SHP77 treated with DMSO at 0.1 percent for 48 hours (cell line): ENCODE data around the gene NUTM2D.
"Not testable (repeated sequence)": the region's sequence is repeated elsewhere in the genome, so short reads cannot be mapped to it uniquely, and the experiment has no call there.

Experiments used
- DNase-seq: peaks from one replicate; lab custom pipeline; 2025; lab: John Stamatoyannopoulos, UW

Gene NUTM2D

DNA sequence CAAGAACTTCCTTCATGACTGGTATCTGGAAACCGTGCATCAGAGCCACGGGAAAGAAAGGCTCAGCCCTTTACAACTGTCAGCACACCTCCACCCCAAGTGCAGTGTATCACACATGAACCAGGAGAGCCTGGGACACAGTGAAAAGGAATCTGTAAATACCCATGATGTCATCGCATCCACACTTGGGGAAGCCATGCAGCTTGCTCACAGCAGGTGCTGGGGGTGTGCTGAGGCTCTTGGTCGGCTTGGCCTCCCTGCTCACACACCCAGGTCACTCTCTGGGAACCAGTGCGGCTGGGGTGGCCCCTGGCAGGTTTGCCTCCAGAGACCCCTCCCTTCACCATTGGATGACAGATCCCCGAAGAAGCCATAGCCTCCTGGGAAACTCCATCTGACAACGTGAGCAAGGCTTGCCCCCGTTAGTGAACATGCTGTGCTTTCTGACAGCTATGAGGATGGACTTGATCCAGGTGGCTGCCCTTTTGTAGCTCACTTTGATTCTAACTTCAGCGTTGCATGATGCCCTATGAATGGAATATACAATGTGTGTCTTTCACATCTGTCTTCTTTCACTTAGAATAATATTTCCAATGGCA lies 12.1 kb downstream of the NUTM2D start:
- not testable (repeated sequence) for DNase-seq

DNA sequence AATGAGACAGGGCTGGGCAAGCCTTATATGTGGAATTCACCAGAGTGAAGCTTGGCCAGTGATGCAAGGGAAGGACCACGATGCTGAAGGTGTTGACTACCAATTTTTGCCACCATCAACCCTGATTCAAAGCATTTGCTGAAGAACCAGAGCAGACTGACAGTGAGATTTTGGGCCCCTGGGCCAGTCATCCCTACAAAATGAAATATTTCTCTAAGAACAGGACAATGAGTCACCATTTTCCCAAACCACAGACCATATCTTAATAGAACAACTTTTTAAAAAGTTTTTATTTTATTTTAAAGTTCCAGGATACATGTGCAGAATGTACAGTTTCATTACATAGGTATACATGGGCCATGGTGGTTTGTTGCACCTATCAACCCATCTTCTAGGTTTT lies 16.5 kb downstream of the NUTM2D start:
- DNase-seq: not testable (repeated sequence)

DNA sequence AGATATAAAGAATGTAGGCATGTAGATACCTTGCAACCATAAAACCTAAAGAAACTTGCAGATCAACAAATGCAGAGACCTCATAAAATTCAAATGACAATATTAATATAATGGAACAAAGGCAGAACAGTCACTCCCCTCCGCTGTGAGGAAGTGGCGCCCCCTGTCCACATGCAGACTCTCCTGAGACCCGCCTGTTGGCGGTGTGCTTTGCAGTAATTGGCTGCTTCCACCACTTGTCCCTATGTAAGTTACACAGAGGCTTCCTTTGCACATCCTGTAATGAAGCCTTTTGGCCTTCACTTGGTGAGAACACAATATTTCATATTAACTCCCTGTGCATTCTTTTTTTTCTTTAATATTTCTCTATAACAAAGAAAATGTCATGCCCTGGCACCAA lies 21.6 kb downstream of the NUTM2D start:
- not testable (repeated sequence) for DNase-seq

DNA sequence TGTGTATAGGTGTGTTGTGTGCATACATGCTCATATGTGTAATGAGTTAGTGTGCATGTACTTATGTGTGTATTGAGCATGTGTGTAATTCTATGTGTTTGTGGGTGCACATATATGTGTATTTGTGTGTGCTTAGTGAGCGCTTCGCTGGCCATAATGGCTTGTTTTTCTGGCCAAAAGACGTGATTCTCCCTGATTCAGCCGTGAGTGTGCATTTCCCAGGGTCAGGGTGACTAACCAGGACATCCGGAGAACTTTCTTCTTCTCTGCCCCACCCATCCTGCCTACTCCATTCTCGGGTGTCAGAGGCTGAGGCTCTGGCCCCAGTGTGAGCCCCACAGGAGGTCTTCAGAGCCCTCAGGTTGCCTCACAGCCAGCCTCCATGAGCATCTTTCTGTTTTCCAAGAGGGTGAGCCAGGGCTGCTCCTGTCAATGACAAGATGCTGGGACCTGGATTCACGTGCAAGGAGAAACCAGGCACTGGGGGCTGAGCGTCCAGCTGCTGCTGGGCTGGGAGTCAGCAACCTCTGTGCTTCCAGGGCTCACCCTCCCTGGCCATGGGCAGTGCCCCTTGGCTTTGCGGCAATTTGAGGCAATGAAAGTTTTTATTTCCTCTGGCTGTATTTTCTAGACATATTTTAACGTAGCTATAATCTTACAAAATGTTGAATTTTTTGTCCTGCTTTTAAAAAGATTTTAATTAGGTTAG lies 25.8 kb downstream of the NUTM2D start:
- not testable (repeated sequence) for DNase-seq

DNA sequence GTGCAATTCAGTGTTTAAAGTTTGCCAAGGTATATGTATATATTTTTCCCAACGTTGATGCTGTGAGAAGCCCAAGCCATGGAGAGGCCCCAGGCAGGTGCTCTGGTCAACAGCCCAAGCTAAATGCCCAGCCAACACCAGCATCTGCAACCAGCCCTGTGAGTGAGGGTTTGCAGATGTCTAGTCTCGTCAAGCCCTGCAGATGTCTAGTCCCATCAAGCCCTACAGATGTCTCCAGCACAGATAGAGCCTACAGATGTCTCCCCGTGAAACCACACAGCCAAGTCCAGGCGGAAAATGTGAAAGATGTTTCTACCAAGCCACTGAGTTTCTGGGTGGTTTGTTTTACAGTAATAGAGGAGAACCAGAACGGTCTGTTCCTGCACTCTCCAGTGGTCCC lies 26.7 kb downstream of the NUTM2D start:
- DNase-seq: not testable (repeated sequence)

DNA sequence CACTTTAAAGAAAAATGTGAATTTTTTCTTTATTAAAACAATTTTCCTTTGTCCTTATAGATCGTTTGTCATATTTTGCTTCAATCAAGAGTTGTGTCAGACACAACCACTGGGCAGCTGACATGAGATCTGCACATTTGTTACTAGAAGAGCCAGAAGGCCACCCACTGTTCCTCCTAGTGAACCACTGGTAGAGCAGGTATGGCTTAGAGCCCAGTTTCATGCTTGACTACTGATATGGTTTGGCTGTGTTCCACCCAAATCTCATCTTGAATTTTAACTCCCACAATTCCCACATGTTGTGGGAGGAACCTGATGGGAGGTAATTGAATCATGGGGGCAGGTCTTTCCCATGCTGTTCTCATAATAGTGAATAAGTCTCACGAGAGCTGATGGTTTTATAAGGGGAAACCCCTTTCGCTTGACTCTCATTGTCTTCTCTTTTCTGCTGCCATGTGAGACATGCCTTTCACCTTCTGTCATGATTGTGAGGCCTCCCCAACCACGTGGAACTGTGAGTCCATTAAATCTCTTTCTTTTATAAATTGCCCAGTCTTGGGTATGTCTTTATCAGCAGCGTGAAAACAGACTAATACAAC lies 28.3 kb downstream of the NUTM2D start:
- DNase-seq: not testable (repeated sequence)

DNA sequence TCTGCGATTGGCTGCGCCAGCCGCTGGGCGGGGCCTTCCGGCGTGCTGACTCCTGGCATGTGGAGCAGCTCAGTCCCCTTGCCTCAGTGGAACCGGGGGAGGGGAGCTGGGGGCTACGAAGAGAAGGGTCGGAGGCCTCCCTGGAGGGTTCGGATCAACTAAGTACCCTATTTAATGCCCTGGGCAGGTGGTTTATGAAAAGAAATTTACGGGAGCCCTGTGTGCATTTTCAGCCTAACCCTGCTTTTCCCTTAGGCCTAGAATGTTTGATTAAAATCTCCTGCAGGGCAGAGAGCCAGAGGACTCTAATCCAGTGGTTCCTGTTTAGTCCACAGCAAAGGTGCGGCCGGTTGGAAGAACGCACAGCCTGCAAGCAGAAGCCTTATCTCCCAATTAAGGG lies 33.8 kb downstream of the NUTM2D start:
- not testable (repeated sequence) for DNase-seq

DNA sequence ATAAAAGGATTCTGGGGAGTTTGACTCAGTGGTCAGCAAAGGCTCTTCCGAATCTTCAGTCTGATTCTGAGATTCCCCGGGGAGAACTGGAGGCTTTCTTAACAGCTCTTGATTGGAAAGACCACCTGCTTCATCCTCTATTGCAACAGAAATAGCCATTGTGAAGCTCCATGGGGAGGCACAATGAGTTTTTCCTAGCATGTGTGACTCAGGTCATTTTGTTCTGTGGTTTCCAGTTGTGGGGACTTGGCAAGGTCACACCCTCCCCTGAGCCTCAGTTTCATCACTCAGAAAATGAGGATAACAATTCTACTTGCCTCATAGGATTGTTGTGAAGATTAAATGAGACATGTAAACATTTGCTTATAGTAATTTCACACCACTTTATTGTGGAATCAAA lies 38.7 kb downstream of the NUTM2D start:
- DNase-seq: not testable (repeated sequence)

DNA sequence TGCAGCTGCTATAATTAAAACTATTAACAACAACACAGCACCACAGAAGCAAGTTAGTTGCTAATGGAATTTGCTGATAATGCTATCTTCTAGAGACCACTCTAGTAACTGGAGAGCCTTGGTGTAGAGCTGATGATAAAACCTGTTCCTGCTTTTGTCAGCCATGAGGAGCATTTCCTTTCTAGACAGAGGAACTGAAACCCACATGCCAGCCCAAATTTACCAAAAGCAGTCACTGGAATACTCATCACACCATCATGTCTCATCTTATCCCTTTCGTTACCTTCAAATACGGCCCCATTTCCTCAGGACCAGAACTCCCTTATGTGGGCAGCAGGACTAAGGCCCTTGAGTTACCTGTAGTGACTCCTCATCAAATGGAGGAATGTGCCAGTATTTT lies 40.9 kb downstream of the NUTM2D start:
- DNase-seq: not testable (repeated sequence)

DNA sequence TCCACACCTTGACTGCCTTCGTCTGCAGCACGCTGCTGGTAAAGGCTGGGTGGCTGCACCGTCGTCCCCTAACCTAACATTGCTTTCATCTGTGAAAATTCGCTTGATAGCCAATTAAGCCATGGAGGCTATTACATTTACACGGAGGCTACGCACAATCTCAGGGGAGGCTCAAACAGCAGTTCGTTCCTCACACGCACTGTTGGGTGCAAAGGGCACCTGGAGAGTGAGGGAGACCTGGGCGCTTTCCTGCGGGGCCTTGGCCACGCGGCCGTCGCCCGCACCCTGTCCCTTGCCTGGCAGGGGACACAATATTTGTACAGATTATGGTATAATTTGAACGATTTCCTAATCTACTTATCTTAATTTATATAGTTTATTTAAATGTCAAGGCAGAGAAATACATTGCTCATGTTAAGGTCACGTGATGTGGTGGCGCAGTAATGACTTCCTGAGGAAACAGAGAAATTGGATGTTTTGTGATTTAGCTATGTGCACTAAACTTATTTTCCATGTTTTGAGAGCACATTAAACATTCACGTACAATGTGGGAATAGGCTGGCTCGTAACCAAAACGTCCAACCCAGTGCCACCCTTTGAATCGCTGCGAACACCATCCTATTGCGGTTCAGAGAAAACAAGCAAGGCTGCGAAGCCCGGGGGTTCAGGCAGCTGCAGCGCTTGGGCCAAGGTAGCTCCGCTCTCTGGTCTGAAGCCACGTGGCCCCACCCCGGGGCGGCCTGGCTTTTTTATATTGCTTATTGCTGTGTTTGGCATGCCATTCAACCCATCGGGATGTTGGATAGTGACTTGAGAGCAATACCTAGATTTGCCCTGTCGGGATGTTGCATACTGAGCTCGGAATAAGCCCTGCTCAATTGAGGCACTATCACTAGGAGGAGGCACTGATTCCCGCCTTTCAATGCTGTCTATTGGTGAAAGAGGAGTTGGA lies 50.2 kb downstream of the NUTM2D start:
- not testable (repeated sequence) for DNase-seq

DNA sequence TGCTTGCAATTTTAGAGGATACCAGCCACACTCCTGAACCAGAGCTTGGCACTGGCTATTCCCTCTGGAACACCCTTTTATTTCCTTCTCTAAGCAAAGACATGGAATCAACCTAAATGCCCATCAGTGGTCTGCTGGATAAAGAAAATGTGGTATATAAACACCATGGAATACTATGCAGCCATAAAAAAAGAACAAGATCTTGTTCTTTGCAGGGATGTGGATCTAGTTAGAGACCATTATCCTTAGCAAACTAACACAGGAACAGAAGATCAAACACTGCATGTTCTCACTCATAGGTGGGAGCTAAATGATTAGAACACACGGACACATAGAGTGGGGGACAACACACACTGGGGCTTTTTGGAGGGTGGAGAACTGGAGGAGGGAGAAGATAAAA lies 56.4 kb downstream of the NUTM2D start:
- not testable (repeated sequence) for DNase-seq
